Type B pancreatic cell (in vitro differentiated cells): ENCODE measurements around the gene PRPSAP1. TPM values are rescaled to one million over a fixed set of nuclear protein-coding genes. Genes with fewer than 3 reads are reported as not detected.

Experiments
- DNase-seq: peaks from one replicate; pipeline ENCODE4 v3.0.0; 2021; ENCODE audit warnings: mixed read lengths; ENCODE audit not compliant: unreplicated experiment; ENCODE audit errors: extremely low spot score
- H3K27ac Mint-ChIP-seq: 2 replicates; pipeline ENCODE4 v1.8.0; 2021; ENCODE audit warnings: mild to moderate bottlenecking, mixed read lengths
- H3K27me3 Mint-ChIP-seq: 2 replicates; pipeline ENCODE4 v1.8.0; 2021; ENCODE audit warnings: mixed read lengths
- H3K36me3 Mint-ChIP-seq: 2 replicates; pipeline ENCODE4 v1.8.0; 2021; ENCODE audit warnings: mixed read lengths
- H3K4me1 Mint-ChIP-seq: one replicate; pipeline ENCODE4 v1.8.0; 2021; ENCODE audit warnings: mixed read lengths; ENCODE audit not compliant: unreplicated experiment
- H3K4me3 Mint-ChIP-seq: 2 replicates; pipeline ENCODE4 v1.8.0; 2021; ENCODE audit warnings: mild to moderate bottlenecking, mixed read lengths
- H3K9me3 Mint-ChIP-seq: 2 replicates; pipeline ENCODE4 v1.8.0; 2021; ENCODE audit warnings: mixed read lengths
- CTCF ChIP-seq: fragments of 200-600 bp; sonication (generic); conservative IDR thresholded peaks from 2 replicates; pipeline ENCODE4 v1.5.0; 2021; ENCODE audit warnings: antibody characterized with exemption, mild to moderate bottlenecking
- total RNA-seq: library from RNA; stranded (reverse); gene quantifications from 2 replicates; pipeline ENCODE4 v1.2.1, GENCODE V29; 2021; ENCODE audit warnings: low replicate concordance

The PRPSAP1 gene
- total RNA-seq, 1 donor from 2014 or later: 82.0 TPM

GRCh38 chr17:76381633-76382350 lies 28.1 kb upstream of the PRPSAP1 start:
- Mint-ChIP-seq H3K27me3 (peaks cover 10% of the 10 kb centered on the region), H3K36me3 (peaks cover 4% of the 10 kb centered on the region), H3K4me1 (peaks cover 23% of the 10 kb centered on the region), H3K9me3 (peaks cover 8% of the 10 kb centered on the region), H3K27ac (no peak overlapping the region), H3K4me3 (peak overlapping the region; percentile 93)
- no peak for TF ChIP-seq CTCF
- DNase-seq: no peak

- H3K9me3 Mint-ChIP-seq: peaks cover 8% of the 10 kb centered on the region
- H3K36me3 Mint-ChIP-seq: peaks cover 4% of the 10 kb centered on the region
- H3K4me3 Mint-ChIP-seq: no peak overlapping the region
- DNase-seq: no peak
- peaks cover 24% of the 10 kb centered on the region for H3K4me1 Mint-ChIP-seq
- H3K27me3 Mint-ChIP-seq: peaks cover 10% of the 10 kb centered on the region
- no peak for TF ChIP-seq CTCF
- peak overlapping the region; percentile 62 for H3K27ac Mint-ChIP-seq
Observed at GRCh38 chr17:76379646-76380376, 26.1 kb upstream of the PRPSAP1 start.

- Mint-ChIP-seq H3K4me1 (peaks cover 24% of the 10 kb centered on the region), H3K27me3 (peaks cover 10% of the 10 kb centered on the region), H3K9me3 (peaks cover 8% of the 10 kb centered on the region), H3K36me3 (peaks cover 4% of the 10 kb centered on the region), H3K4me3 (no peak overlapping the region), H3K27ac (peak overlapping the region; percentile 62)
- no peak for TF ChIP-seq CTCF
- no peak for DNase-seq
Observed at GRCh38 chr17:76379275-76379641, 25.5 kb upstream of the PRPSAP1 start.

GRCh38 chr17:76378548-76379274 lies 25.0 kb upstream of the PRPSAP1 start:
- no peak for TF ChIP-seq CTCF
- H3K4me3 Mint-ChIP-seq: no peak overlapping the region
- peaks cover 26% of the 10 kb centered on the region for H3K4me1 Mint-ChIP-seq
- H3K9me3 Mint-ChIP-seq: peaks cover 8% of the 10 kb centered on the region
- peaks cover 9% of the 10 kb centered on the region for H3K27me3 Mint-ChIP-seq
- peaks cover 4% of the 10 kb centered on the region for H3K36me3 Mint-ChIP-seq
- no peak for DNase-seq
- H3K27ac Mint-ChIP-seq: no peak overlapping the region

GRCh38 chr17:76376318-76377133 lies 22.8 kb upstream of the PRPSAP1 start:
- no peak for TF ChIP-seq CTCF
- Mint-ChIP-seq H3K4me3 (no peak overlapping the region), H3K27ac (no peak overlapping the region), H3K36me3 (peaks cover 4% of the 10 kb centered on the region), H3K4me1 (peaks cover 34% of the 10 kb centered on the region), H3K27me3 (peaks cover 6% of the 10 kb centered on the region), H3K9me3 (peaks cover 8% of the 10 kb centered on the region)
- DNase-seq: no peak
